HG02763 (cell line): ENCODE results near the gene CDK17.
"Not testable (repeated sequence)": the region's sequence is repeated elsewhere in the genome, so short reads cannot be mapped to it uniquely, and the experiment has no call there.

ENCODE experiments used
- ATAC-seq: cut with Tn5 transposase; IDR thresholded peaks from one replicate; pipeline ENCODE4 v1.9.1; 2021; ENCODE audit warnings: mild to moderate bottlenecking, moderate library complexity; ENCODE audit not compliant: unreplicated experiment

Gene CDK17

GRCh38 chr12:96395236-96395635 is 5.0 kb downstream of the CDK17 start:
- ATAC-seq: no peak

- not testable (repeated sequence) for ATAC-seq
Measured at GRCh38 chr12:96393229-96393628, 7.0 kb downstream of the CDK17 start.

GRCh38 chr12:96392397-96392796 is 7.8 kb downstream of the CDK17 start:
- no peak for ATAC-seq

GRCh38 chr12:96387981-96388380 is 12.3 kb downstream of the CDK17 start:
- no peak for ATAC-seq

GRCh38 chr12:96386794-96387193 is 13.4 kb downstream of the CDK17 start:
- ATAC-seq: no peak

GRCh38 chr12:96383991-96384390 is 16.2 kb downstream of the CDK17 start:
- ATAC-seq: no peak

- ATAC-seq: no peak
Measured at GRCh38 chr12:96383371-96383770, 16.9 kb downstream of the CDK17 start.

- not testable (repeated sequence) for ATAC-seq
Measured at GRCh38 chr12:96379743-96380142, 20.5 kb downstream of the CDK17 start.

- ATAC-seq: no peak
Measured at GRCh38 chr12:96378319-96378718, 21.9 kb downstream of the CDK17 start.

GRCh38 chr12:96376865-96377264 is 23.4 kb downstream of the CDK17 start:
- ATAC-seq: no peak

GRCh38 chr12:96375841-96376604 is 24.2 kb downstream of the CDK17 start:
- no peak for ATAC-seq

GRCh38 chr12:96375170-96375569 is 25.1 kb downstream of the CDK17 start:
- no peak for ATAC-seq

- no peak for ATAC-seq
Measured at GRCh38 chr12:96371790-96372699, 28.2 kb downstream of the CDK17 start.

- ATAC-seq: no peak
Measured at GRCh38 chr12:96371138-96371789, 29.0 kb downstream of the CDK17 start.

- no peak for ATAC-seq
Measured at GRCh38 chr12:96368687-96369086, 31.6 kb downstream of the CDK17 start.

GRCh38 chr12:96368233-96368632 is 32.0 kb downstream of the CDK17 start:
- no peak for ATAC-seq

- no peak for ATAC-seq
Measured at GRCh38 chr12:96366381-96366654, 33.9 kb downstream of the CDK17 start.

- no peak for ATAC-seq
Measured at GRCh38 chr12:96365604-96366380, 34.4 kb downstream of the CDK17 start.

GRCh38 chr12:96364092-96364700 is 36.0 kb downstream of the CDK17 start:
- ATAC-seq: no peak

- no peak for ATAC-seq
Measured at GRCh38 chr12:96361074-96361473, 39.2 kb downstream of the CDK17 start.

- ATAC-seq: no peak
Measured at GRCh38 chr12:96360550-96360949, 39.7 kb downstream of the CDK17 start.
